Adipose tissue (tissue), 3 donors: ENCODE data around the gene PPP6R3. TPM values are rescaled to one million over a fixed set of nuclear protein-coding genes. Genes with fewer than 3 reads are reported as not detected.

Source experiments
- H3K27ac ChIP-seq: one replicate; pipeline ENCODE4 v1.5.1; 2013; ENCODE audit warnings: low read depth, low read length
- WGBS, 3 donors: extraction: QIAGEN DNeasy Blood & Tissue Kit; methylation state at CpG; one replicate each; pipeline ENCODE4 v1.1.7; 2013; 5-methylcytosine and 5-hydroxymethylcytosine counted together
- polyA plus RNA-seq, 3 donors: library from polyadenylated mRNA; stranded (reverse); fragments of 200-250 nt; gene quantifications; one replicate each; pipeline ENCODE4 v1.2.3, GENCODE V29; 2013
- donor health status: healthy with polysubstance abuse.
- donor health status: Bipolar disorder and iron deficiency.
- donor health status: healthy.

Gene PPP6R3
- 10 to 100 TPM; 14.3 to 31.5 (median 26.9) TPM for polyA plus RNA-seq

- WGBS, 3 donors: 0 to 1% (median 0%) methylated on average over 43 to 92 of the region's 92 CpGs
- H3K27ac ChIP-seq: peak within 1 kb of the TSS; percentile 49
Measured at GRCh38 chr11:68460741-68461574, at the start of gene PPP6R3. PPP6R3 (plus strand) TSS chr11:68460752; CDS start chr11:68537665, 76,913 bp downstream.

GRCh38 chr11:68411501-68411991 is 49.0 kb upstream of the PPP6R3 start:
- WGBS, 3 donors: 88 to 89% (median 88%) methylated on average over 17 of the region's 17 CpGs
- no peak overlapping the region for H3K27ac ChIP-seq

- WGBS, 3 donors: 80 to 88% (median 87%) methylated on average over 23 to 24 of the region's 24 CpGs
- H3K27ac ChIP-seq: no peak overlapping the region
Measured at GRCh38 chr11:68412593-68413475, 47.7 kb upstream of the PPP6R3 start.

- no peak overlapping the region for H3K27ac ChIP-seq
- 93 to 94% (median 94%) methylated on average over 27 of the region's 27 CpGs for WGBS, 3 donors
Measured at GRCh38 chr11:68413591-68413999, 47.0 kb upstream of the PPP6R3 start.

- no peak overlapping the region for H3K27ac ChIP-seq
- 68 to 89% (median 78%) methylated on average over 19 of the region's 19 CpGs for whole genome bisulfite sequencing, 3 donors
Measured at GRCh38 chr11:68414496-68415221, 45.9 kb upstream of the PPP6R3 start.

- 84 to 96% (median 93%) methylated on average over 22 of the region's 22 CpGs for WGBS, 3 donors
- no peak overlapping the region for H3K27ac ChIP-seq
Measured at GRCh38 chr11:68416070-68416578, 44.4 kb upstream of the PPP6R3 start.

- WGBS, 3 donors: 78 to 84% (median 78%) methylated on average over 6 of the region's 6 CpGs
- no peak overlapping the region for H3K27ac ChIP-seq
Measured at GRCh38 chr11:68418648-68419047, 41.9 kb upstream of the PPP6R3 start.

GRCh38 chr11:68420171-68420570 is 40.4 kb upstream of the PPP6R3 start:
- H3K27ac ChIP-seq: no peak overlapping the region
- 96 to 99% (median 97%) methylated on average over 7 of the region's 7 CpGs for WGBS, 3 donors

GRCh38 chr11:68423481-68423880 is 37.1 kb upstream of the PPP6R3 start:
- 95 to 97% (median 96%) methylated on average over 21 of the region's 21 CpGs for WGBS, 3 donors

GRCh38 chr11:68424101-68424632 is 36.4 kb upstream of the PPP6R3 start:
- H3K27ac ChIP-seq: no peak overlapping the region
- WGBS, 3 donors: 90 to 93% (median 90%) methylated on average over 19 of the region's 19 CpGs

More at GRCh38 chr11:68423481-68423880, 37.1 kb upstream of the PPP6R3 start:
- H3K27ac ChIP-seq: no peak overlapping the region

- 94 to 97% (median 96%) methylated on average over 40 of the region's 40 CpGs for WGBS, 3 donors
- no peak overlapping the region for H3K27ac ChIP-seq
Measured at GRCh38 chr11:68424981-68425865, 35.3 kb upstream of the PPP6R3 start.

GRCh38 chr11:68425866-68426380 is 34.6 kb upstream of the PPP6R3 start:
- WGBS, 3 donors: 94 to 96% (median 95%) methylated on average over 19 to 21 of the region's 21 CpGs
- no peak overlapping the region for H3K27ac ChIP-seq

GRCh38 chr11:68429661-68430060 is 30.9 kb upstream of the PPP6R3 start:
- WGBS, 3 donors: 96 to 100% (median 97%) methylated on average over 3 of the region's 3 CpGs
- no peak overlapping the region for H3K27ac ChIP-seq

- WGBS, 3 donors: 89 to 100% (median 97%) methylated on average over 2 to 4 of the region's 5 CpGs
- H3K27ac ChIP-seq: no peak overlapping the region
Measured at GRCh38 chr11:68430384-68430783, 30.2 kb upstream of the PPP6R3 start.

GRCh38 chr11:68430801-68431200 is 29.8 kb upstream of the PPP6R3 start:
- 82 to 94% (median 93%) methylated on average over 3 of the region's 3 CpGs for WGBS, 3 donors

GRCh38 chr11:68431984-68432645 is 28.4 kb upstream of the PPP6R3 start:
- H3K27ac ChIP-seq: no peak overlapping the region
- WGBS, 3 donors: 87 to 92% (median 92%) methylated on average over 24 of the region's 24 CpGs

More at GRCh38 chr11:68430801-68431200, 29.8 kb upstream of the PPP6R3 start:
- no peak overlapping the region for H3K27ac ChIP-seq
